IPS DF 6.9 (cell line): Measurements from ENCODE around the gene ZRANB2.

Source experiments
- DNase-seq: peaks from one replicate; pipeline ENCODE4 v3.0.0-alpha.2; 2013; ENCODE audit warnings: low read depth, low spot score
- H3K27ac ChIP-seq: one replicate; pipeline ENCODE4 v1.5.1; 2013; ENCODE audit warnings: low read length, control low read depth
- H3K27me3 ChIP-seq: 2 replicates; pipeline ENCODE4 v1.6.1; 2013; ENCODE audit warnings: mild to moderate bottlenecking, low read length; ENCODE audit not compliant: control insufficient read depth, insufficient read depth
- H3K36me3 ChIP-seq: 2 replicates; pipeline ENCODE4 v1.6.1; 2013; ENCODE audit warnings: low read length; ENCODE audit not compliant: control insufficient read depth, insufficient read depth
- H3K4me1 ChIP-seq: 2 replicates; pipeline ENCODE4 v1.6.1; 2013; ENCODE audit warnings: low read length; ENCODE audit not compliant: control insufficient read depth, insufficient read depth
- H3K4me3 ChIP-seq: 2 replicates; pipeline ENCODE4 v1.5.1; 2013; ENCODE audit warnings: mild to moderate bottlenecking, low read length
- H3K9me3 ChIP-seq: 2 replicates; pipeline ENCODE4 v1.6.1; 2013; ENCODE audit warnings: low read length, inconsistent platforms; ENCODE audit not compliant: control insufficient read depth, insufficient read depth
- WGBS: extraction: QIAGEN DNeasy Blood & Tissue Kit; methylation state at CpG from one replicate; pipeline ENCODE4 v1.1.7; 2013; ENCODE audit warnings: mixed read lengths, missing lambda C conversion rate; ENCODE audit not compliant: insufficient read length, insufficient coverage; 5-methylcytosine and 5-hydroxymethylcytosine counted together

Gene ZRANB2

GRCh38 chr1:71044833-71045232 is 36.0 kb downstream of the ZRANB2 start:
- H3K4me3 ChIP-seq = no peak overlapping the region
- no CpG with 5 or more reads among the region's 1 CpG for WGBS
- no peak for DNase-seq
- H3K4me1 ChIP-seq = no peaks in the 10 kb centered on the region
- H3K27ac ChIP-seq = no peak overlapping the region
- no peaks in the 10 kb centered on the region for H3K36me3 ChIP-seq
- peaks cover 16% of the 10 kb centered on the region; the same call in 1 of the 2 replicates for H3K27me3 ChIP-seq
- no peaks in the 10 kb centered on the region for H3K9me3 ChIP-seq

GRCh38 chr1:71043065-71043464 is 37.8 kb downstream of the ZRANB2 start:
- H3K27ac ChIP-seq = no peak overlapping the region
- H3K27me3 ChIP-seq = peaks cover 14% of the 10 kb centered on the region; the same call in 1 of the 2 replicates
- H3K4me1 ChIP-seq = no peaks in the 10 kb centered on the region
- DNase-seq = no peak
- no peak overlapping the region for H3K4me3 ChIP-seq
- no peaks in the 10 kb centered on the region for H3K36me3 ChIP-seq
- no peaks in the 10 kb centered on the region for H3K9me3 ChIP-seq

GRCh38 chr1:71041806-71042205 is 39.0 kb downstream of the ZRANB2 start:
- no peaks in the 10 kb centered on the region for H3K4me1 ChIP-seq
- H3K27ac ChIP-seq = no peak overlapping the region
- no peak for DNase-seq
- peaks cover 4% of the 10 kb centered on the region; the same call in 1 of the 2 replicates for H3K27me3 ChIP-seq
- H3K36me3 ChIP-seq = no peaks in the 10 kb centered on the region
- no peaks in the 10 kb centered on the region for H3K9me3 ChIP-seq
- no CpG with 5 or more reads among the region's 2 CpGs for WGBS
- no peak overlapping the region for H3K4me3 ChIP-seq

GRCh38 chr1:71039661-71040262 is 41.1 kb downstream of the ZRANB2 start:
- Histone ChIP-seq H3K4me1 (no peaks in the 10 kb centered on the region), H3K36me3 (no peaks in the 10 kb centered on the region), H3K27ac (no peak overlapping the region), H3K27me3 (no peaks in the 10 kb centered on the region), H3K4me3 (no peak overlapping the region), H3K9me3 (no peaks in the 10 kb centered on the region)
- DNase-seq = no peak

GRCh38 chr1:71038942-71039341 is 41.9 kb downstream of the ZRANB2 start:
- no peak for DNase-seq
- H3K27ac ChIP-seq = no peak overlapping the region
- H3K9me3 ChIP-seq = no peaks in the 10 kb centered on the region
- WGBS = no CpG with 5 or more reads among the region's 2 CpGs
- H3K4me3 ChIP-seq = no peak overlapping the region
- H3K4me1 ChIP-seq = no peaks in the 10 kb centered on the region
- no peaks in the 10 kb centered on the region for H3K36me3 ChIP-seq
- no peaks in the 10 kb centered on the region for H3K27me3 ChIP-seq

- DNase-seq = no peak
- WGBS = no CpG with 5 or more reads among the region's 2 CpGs
These were observed 42.8 kb downstream of the ZRANB2 start for GRCh38 chr1:71037829-71038620.

GRCh38 chr1:71037066-71037465 is 43.8 kb downstream of the ZRANB2 start:
- H3K4me3 ChIP-seq = no peak overlapping the region
- H3K27ac ChIP-seq = no peak overlapping the region
- no CpG with 5 or more reads among the region's 9 CpGs for WGBS
- H3K27me3 ChIP-seq = no peaks in the 10 kb centered on the region
- H3K9me3 ChIP-seq = no peaks in the 10 kb centered on the region
- H3K36me3 ChIP-seq = no peaks in the 10 kb centered on the region
- H3K4me1 ChIP-seq = no peaks in the 10 kb centered on the region
- DNase-seq = no peak

More at GRCh38 chr1:71037829-71038620, 42.8 kb downstream of the ZRANB2 start:
- H3K36me3 ChIP-seq = no peaks in the 10 kb centered on the region
- no peak overlapping the region for H3K4me3 ChIP-seq
- H3K9me3 ChIP-seq = no peaks in the 10 kb centered on the region
- no peak overlapping the region for H3K27ac ChIP-seq
- H3K4me1 ChIP-seq = no peaks in the 10 kb centered on the region
- H3K27me3 ChIP-seq = no peaks in the 10 kb centered on the region

GRCh38 chr1:71033136-71033535 is 47.7 kb downstream of the ZRANB2 start:
- H3K36me3 ChIP-seq = no peaks in the 10 kb centered on the region
- no peak for DNase-seq
- no peak overlapping the region for H3K27ac ChIP-seq
- no peak overlapping the region for H3K4me3 ChIP-seq
- H3K27me3 ChIP-seq = no peaks in the 10 kb centered on the region
- no peaks in the 10 kb centered on the region for H3K4me1 ChIP-seq
- WGBS = no CpG with 5 or more reads among the region's 1 CpG
- no peaks in the 10 kb centered on the region for H3K9me3 ChIP-seq

- H3K9me3 ChIP-seq = no peaks in the 10 kb centered on the region
- no peak overlapping the region for H3K4me3 ChIP-seq
- H3K27me3 ChIP-seq = no peaks in the 10 kb centered on the region
- H3K27ac ChIP-seq = no peak overlapping the region
- H3K36me3 ChIP-seq = no peaks in the 10 kb centered on the region
- DNase-seq = no peak
- H3K4me1 ChIP-seq = no peaks in the 10 kb centered on the region
These were observed 49.4 kb downstream of the ZRANB2 start for GRCh38 chr1:71031426-71031825.

GRCh38 chr1:71030026-71030425 is 50.8 kb downstream of the ZRANB2 start:
- H3K36me3 ChIP-seq = no peaks in the 10 kb centered on the region
- no CpG with 5 or more reads among the region's 1 CpG for WGBS

GRCh38 chr1:71028981-71029380 is 51.9 kb downstream of the ZRANB2 start:
- Histone ChIP-seq H3K9me3 (no peaks in the 10 kb centered on the region), H3K36me3 (no peaks in the 10 kb centered on the region), H3K27me3 (no peaks in the 10 kb centered on the region), H3K4me1 (no peaks in the 10 kb centered on the region), H3K4me3 (no peak overlapping the region), H3K27ac (no peak overlapping the region)
- WGBS = no CpG with 5 or more reads among the region's 1 CpG
- no peak for DNase-seq

More at GRCh38 chr1:71030026-71030425, 50.8 kb downstream of the ZRANB2 start:
- Histone ChIP-seq H3K4me3 (no peak overlapping the region), H3K9me3 (no peaks in the 10 kb centered on the region), H3K27ac (no peak overlapping the region), H3K4me1 (no peaks in the 10 kb centered on the region), H3K27me3 (no peaks in the 10 kb centered on the region)
- DNase-seq = no peak
